Astrocyte (in vitro differentiated cells and primary cell): ENCODE results near the gene WSB2. TPM values are rescaled to one million over a fixed set of nuclear protein-coding genes. Genes with fewer than 3 reads are reported as not detected.

Experiments used
- DNase-seq: peaks from one replicate; pipeline ENCODE4 v3.0.0-alpha.2; 2010; ENCODE audit warnings: low read depth
- FAIRE-seq: peaks from 2 replicates; lab custom pipeline; 2011; peaks lifted over from hg19 to GRCh38; lab: Jason Lieb, UNC
- H2AFZ ChIP-seq: 2 replicates; pipeline ENCODE4 v1.6.0; 2012; ENCODE audit warnings: low read depth, low read length, inconsistent platforms
- H3K27ac ChIP-seq: 2 replicates; pipeline ENCODE4 v1.5.1; 2011; ENCODE audit warnings: low read depth, low read length, inconsistent platforms
- H3K27me3 ChIP-seq: 2 replicates; pipeline ENCODE4 v1.6.0; 2011; ENCODE audit warnings: low read length, inconsistent platforms; ENCODE audit not compliant: insufficient read depth
- H3K36me3 ChIP-seq: 2 replicates; pipeline ENCODE4 v1.5.1; 2011; ENCODE audit warnings: low read length, inconsistent platforms; ENCODE audit not compliant: insufficient read depth
- H3K4me1 ChIP-seq: 2 replicates; pipeline ENCODE4 v1.5.1; 2011; ENCODE audit warnings: low read length, inconsistent platforms; ENCODE audit not compliant: insufficient read depth
- H3K4me2 ChIP-seq: 2 replicates; pipeline ENCODE4 v1.6.0; 2012; ENCODE audit warnings: low read length, inconsistent platforms
- H3K4me3 ChIP-seq: 2 replicates; pipeline ENCODE4 v1.5.1; 2011; ENCODE audit warnings: low read depth, mild to moderate bottlenecking, low read length, inconsistent platforms; ENCODE audit not compliant: insufficient read depth
- H3K79me2 ChIP-seq: 2 replicates; pipeline ENCODE4 v1.6.0; 2012; ENCODE audit warnings: mild to moderate bottlenecking, low read length, inconsistent platforms; ENCODE audit not compliant: insufficient read depth
- H3K9ac ChIP-seq: 2 replicates; pipeline ENCODE4 v1.6.0; 2012; ENCODE audit warnings: mild to moderate bottlenecking, low read length, inconsistent platforms
- H3K9me3 ChIP-seq: 2 replicates; pipeline ENCODE4 v1.5.1; 2012; ENCODE audit warnings: low read depth, mild to moderate bottlenecking, low read length, inconsistent platforms; ENCODE audit not compliant: insufficient read depth
- H4K20me1 ChIP-seq: 2 replicates; pipeline ENCODE4 v1.6.0; 2012; ENCODE audit warnings: low read length, inconsistent platforms; ENCODE audit not compliant: insufficient read depth
- H3K27ac Mint-ChIP-seq: one replicate; pipeline ENCODE4 v1.8.0; 2021; ENCODE audit warnings: mild to moderate bottlenecking, mixed read lengths; ENCODE audit not compliant: unreplicated experiment
- H3K27me3 Mint-ChIP-seq: one replicate; pipeline ENCODE4 v1.8.0; 2021; ENCODE audit warnings: low read depth, mixed read lengths; ENCODE audit not compliant: unreplicated experiment
- H3K36me3 Mint-ChIP-seq: one replicate; pipeline ENCODE4 v1.8.0; 2021; ENCODE audit warnings: low read depth, mixed read lengths; ENCODE audit not compliant: unreplicated experiment
- H3K4me1 Mint-ChIP-seq: one replicate; pipeline ENCODE4 v1.8.0; 2021; ENCODE audit warnings: low read depth, mixed read lengths; ENCODE audit not compliant: unreplicated experiment
- H3K4me3 Mint-ChIP-seq: one replicate; pipeline ENCODE4 v1.8.0; 2021; ENCODE audit warnings: mild to moderate bottlenecking, moderate library complexity, mixed read lengths; ENCODE audit not compliant: unreplicated experiment
- H3K9me3 Mint-ChIP-seq: one replicate; pipeline ENCODE4 v1.8.0; 2021; ENCODE audit warnings: mild to moderate bottlenecking, mixed read lengths; ENCODE audit not compliant: unreplicated experiment
- CTCF ChIP-seq: IDR thresholded peaks from 2 replicates; pipeline ENCODE4 v1.5.1; 2011; ENCODE audit warnings: low read depth, mild to moderate bottlenecking, inconsistent platforms, low read length, moderate library complexity; ENCODE audit not compliant: insufficient read depth
- EZH2 ChIP-seq: IDR thresholded peaks from 2 replicates; pipeline ENCODE4 v1.6.1; 2012; ENCODE audit warnings: mild to moderate bottlenecking, low read length, inconsistent platforms; ENCODE audit not compliant: insufficient read depth
- total RNA-seq: library from RNA; stranded (reverse); gene quantifications from 2 replicates; pipeline ENCODE4 v1.2.1, GENCODE V29; 2021

Gene WSB2
- total RNA-seq, 1 donor from 2014 or later: 113 TPM

GRCh38 chr12:118101051-118101450 lies 40.1 kb upstream of the WSB2 start:
- no peak overlapping the region for H2AFZ ChIP-seq
- no peaks in the 10 kb centered on the region for H3K27me3 ChIP-seq
- H3K27ac Mint-ChIP-seq: no peak overlapping the region
- H4K20me1 ChIP-seq: no peaks in the 10 kb centered on the region
- H3K4me3 Mint-ChIP-seq: no peak overlapping the region
- H3K4me3 ChIP-seq: no peak overlapping the region
- H3K4me2 ChIP-seq: no peak overlapping the region
- H3K4me1 ChIP-seq: peaks cover 3% of the 10 kb centered on the region
- no peak for FAIRE-seq
- TF ChIP-seq CTCF: no peak
- TF ChIP-seq EZH2: no peak
- H3K27ac ChIP-seq: no peak overlapping the region
- no peaks in the 10 kb centered on the region for H3K9me3 ChIP-seq
- H3K79me2 ChIP-seq: no peaks in the 10 kb centered on the region
- no peaks in the 10 kb centered on the region for H3K9me3 Mint-ChIP-seq
- no peak for DNase-seq
- no peak overlapping the region for H3K9ac ChIP-seq
- H3K27me3 Mint-ChIP-seq: no peaks in the 10 kb centered on the region
- no peaks in the 10 kb centered on the region for H3K36me3 Mint-ChIP-seq
- H3K36me3 ChIP-seq: no peaks in the 10 kb centered on the region
- peaks cover 6% of the 10 kb centered on the region for H3K4me1 Mint-ChIP-seq

GRCh38 chr12:118098911-118099671 lies 38.1 kb upstream of the WSB2 start:
- no peak for FAIRE-seq
- no peak overlapping the region for H3K4me2 ChIP-seq
- H3K36me3 Mint-ChIP-seq: peaks cover 2% of the 10 kb centered on the region

More at GRCh38 chr12:118098911-118099671, 38.1 kb upstream of the WSB2 start:
- no peak for DNase-seq
- no peaks in the 10 kb centered on the region for H3K9me3 ChIP-seq
- H2AFZ ChIP-seq: no peak overlapping the region
- Mint-ChIP-seq H3K27ac (no peak overlapping the region), H3K9me3 (no peaks in the 10 kb centered on the region), H3K4me1 (peaks cover 6% of the 10 kb centered on the region), H3K27me3 (no peaks in the 10 kb centered on the region), H3K4me3 (no peak overlapping the region)
- H4K20me1 ChIP-seq: no peaks in the 10 kb centered on the region
- H3K4me1 ChIP-seq: no peaks in the 10 kb centered on the region
- H3K79me2 ChIP-seq: no peaks in the 10 kb centered on the region
- no peak overlapping the region for H3K4me3 ChIP-seq
- H3K27me3 ChIP-seq: no peaks in the 10 kb centered on the region
- H3K27ac ChIP-seq: no peak overlapping the region
- no peak overlapping the region for H3K9ac ChIP-seq
- TF ChIP-seq EZH2 (no peak), CTCF (no peak)
- no peaks in the 10 kb centered on the region for H3K36me3 ChIP-seq
